PC-3 (cell line): Measurements from ENCODE around the gene PARP3. TPM values are rescaled to one million over a fixed set of nuclear protein-coding genes. Genes with fewer than 3 reads are reported as not detected.

ENCODE experiments used
- ATAC-seq: fragments of 200-7000 bp; cut with Tn5 transposase; 2 replicates; pipeline ENCODE4 v1.9.1; 2020; ENCODE audit warnings: mild to moderate bottlenecking, moderate library complexity
- BruUV-seq: library from RNA; stranded (reverse); fragments of 400-500 nt; replicated peaks from 2 replicates; lab custom pipeline; 2021; lab: Mats Ljungman, UMichigan
- CTCF ChIA-PET: fragments of 300-600 bp; sonication (Branson Sonifier 250); formaldehyde crosslinking; loops from one replicate; lab custom pipeline; 2022; ENCODE audit warnings: antibody characterized with exemption; lab: Charles Lee
- POLR2A ChIA-PET: fragments of 300-600 bp; sonication (Branson Sonifier 250); formaldehyde crosslinking; loops from one replicate; lab custom pipeline; 2022; ENCODE audit warnings: antibody characterized with exemption; ENCODE audit not compliant: unreplicated experiment; lab: Charles Lee
- DNase-seq: peaks from one replicate; pipeline ENCODE4 v3.0.0-alpha.2; 2015
- H2AFZ ChIP-seq: fragments of 300-600 bp; sonication (generic); 2 replicates; pipeline ENCODE4 v1.6.0; 2016; ENCODE audit warnings: antibody characterized with exemption, low read length
- H3F3A ChIP-seq: fragments of 300-600 bp; sonication (generic); one replicate; pipeline ENCODE4 v1.6.0; 2017; ENCODE audit warnings: antibody characterized with exemption, low read length, control low read depth, mild to moderate bottlenecking; ENCODE audit not compliant: unreplicated experiment
- H3K27ac ChIP-seq: fragments of 300-600 bp; sonication (generic); 2 replicates; pipeline ENCODE4 v1.5.1; 2016; ENCODE audit warnings: mild to moderate bottlenecking, low read length
- H3K27me3 ChIP-seq: fragments of 300-600 bp; sonication (generic); 2 replicates; pipeline ENCODE4 v1.6.1; 2016; ENCODE audit warnings: low read length, mixed read lengths
- H3K36me3 ChIP-seq: fragments of 300-600 bp; sonication (generic); 2 replicates; pipeline ENCODE4 v1.6.1; 2016; ENCODE audit warnings: low read depth, mixed run types, low read length, mixed read lengths
- H3K4me1 ChIP-seq: fragments of 300-600 bp; sonication (generic); 2 replicates; pipeline ENCODE4 v1.5.1; 2016; ENCODE audit warnings: low read length; ENCODE audit not compliant: insufficient read depth
- H3K4me2 ChIP-seq: fragments of 300-600 bp; sonication (generic); 2 replicates; pipeline ENCODE4 v1.6.0; 2016; ENCODE audit warnings: low read length
- H3K4me3 ChIP-seq: fragments of 300-600 bp; sonication (generic); 2 replicates; pipeline ENCODE4 v1.5.1; 2016; ENCODE audit warnings: mild to moderate bottlenecking, low read length, mixed read lengths
- H3K79me2 ChIP-seq: fragments of 300-600 bp; sonication (generic); 2 replicates; pipeline ENCODE4 v1.6.1; 2017; ENCODE audit warnings: low read length, mixed read lengths
- H3K9ac ChIP-seq: fragments of 300-600 bp; sonication (generic); 2 replicates; pipeline ENCODE4 v1.6.0; 2016; ENCODE audit warnings: mild to moderate bottlenecking, low read length
- H3K9me2 ChIP-seq: fragments of 300-600 bp; sonication (generic); replicated peaks from 2 replicates; pipeline ENCODE4 v1.6.1; 2016; ENCODE audit warnings: mixed run types, low read length, mixed read lengths
- H3K9me3 ChIP-seq: fragments of 300-600 bp; sonication (generic); 2 replicates; pipeline ENCODE4 v1.6.1; 2016; ENCODE audit warnings: low read length, mixed read lengths
- H4K20me1 ChIP-seq: fragments of 300-600 bp; sonication (generic); 2 replicates; pipeline ENCODE4 v1.6.1; 2016; ENCODE audit warnings: low read length, mixed read lengths
- EZH2 ChIP-seq: fragments of 300-600 bp; sonication (generic); IDR thresholded peaks from one replicate; pipeline ENCODE4 v1.6.1; 2017; ENCODE audit warnings: antibody characterized with exemption, mild to moderate bottlenecking, low read length; ENCODE audit not compliant: unreplicated experiment
- EZH2phosphoT487 ChIP-seq: fragments of 300-600 bp; sonication (generic); IDR thresholded peaks from 2 replicates; pipeline ENCODE4 v1.6.1; 2018; ENCODE audit warnings: mild to moderate bottlenecking, antibody characterized with exemption, low read length, borderline replicate concordance
- intact Hi-C: fragments of 100-400 bp; cut with micrococcal nuclease; formaldehyde crosslinking; loops from 2 replicates; pipeline ENCODE4 v1.9.0; 2023
- total RNA-seq: library from RNA; depleted of rRNA; stranded (reverse); fragments of >200 nt; gene quantifications from 2 replicates; pipeline ENCODE4 v1.2.3, GENCODE V29; 2014
- TF ChIP-seq, protein P1 (sequence below): fragments of 300-600 bp; sonication (generic); conservative IDR thresholded peaks from 2 replicates; pipeline ENCODE4 v1.5.1; 2017; ENCODE audit warnings: antibody characterized with exemption, low read depth, mild to moderate bottlenecking, low read length

PARP3 gene
- total RNA-seq, 1 experiment from 2014 or later: 19.3 TPM

DNA sequence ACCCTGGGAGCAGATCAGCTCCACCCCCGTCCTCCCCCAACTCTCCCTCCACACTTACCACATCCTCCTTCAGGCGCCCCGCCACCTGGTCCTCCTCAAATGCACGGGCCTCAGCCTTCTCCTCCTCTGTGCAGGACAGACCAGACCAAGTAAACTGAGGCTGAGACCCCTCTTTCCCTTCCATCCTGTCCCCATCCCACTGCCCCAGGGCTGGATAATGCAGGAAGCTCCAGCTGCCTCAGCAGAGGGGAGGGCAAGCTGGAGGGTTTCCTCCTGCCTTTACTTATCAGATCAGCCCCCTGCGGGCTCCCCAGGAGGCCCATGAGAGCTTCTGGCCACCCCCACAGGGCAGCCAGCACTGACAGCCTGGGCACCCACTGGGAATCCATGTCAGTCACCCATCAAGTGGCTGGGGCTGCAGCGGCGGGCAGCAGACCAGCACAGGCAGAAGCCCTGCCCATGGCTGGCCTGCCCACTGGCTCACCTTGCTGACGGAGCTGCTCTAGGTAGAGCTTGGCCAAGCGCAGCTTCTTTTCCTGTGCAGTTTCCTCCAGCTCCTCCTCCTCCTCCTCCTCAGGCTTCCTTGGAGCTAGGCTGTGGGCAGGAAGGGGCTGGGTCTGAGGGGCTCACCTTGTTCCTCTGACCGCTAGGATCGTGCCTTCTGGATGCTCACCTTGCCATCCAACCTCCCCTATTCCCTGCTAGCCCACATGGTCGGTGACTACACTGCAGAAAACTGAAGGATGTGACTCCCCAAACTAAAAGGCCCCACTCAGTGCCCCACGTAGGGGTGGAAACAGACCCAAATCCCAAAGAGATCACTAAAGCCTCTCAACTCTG lies 4.3 kb upstream of the PARP3 start:
- TF ChIP-seq, protein P1, sequence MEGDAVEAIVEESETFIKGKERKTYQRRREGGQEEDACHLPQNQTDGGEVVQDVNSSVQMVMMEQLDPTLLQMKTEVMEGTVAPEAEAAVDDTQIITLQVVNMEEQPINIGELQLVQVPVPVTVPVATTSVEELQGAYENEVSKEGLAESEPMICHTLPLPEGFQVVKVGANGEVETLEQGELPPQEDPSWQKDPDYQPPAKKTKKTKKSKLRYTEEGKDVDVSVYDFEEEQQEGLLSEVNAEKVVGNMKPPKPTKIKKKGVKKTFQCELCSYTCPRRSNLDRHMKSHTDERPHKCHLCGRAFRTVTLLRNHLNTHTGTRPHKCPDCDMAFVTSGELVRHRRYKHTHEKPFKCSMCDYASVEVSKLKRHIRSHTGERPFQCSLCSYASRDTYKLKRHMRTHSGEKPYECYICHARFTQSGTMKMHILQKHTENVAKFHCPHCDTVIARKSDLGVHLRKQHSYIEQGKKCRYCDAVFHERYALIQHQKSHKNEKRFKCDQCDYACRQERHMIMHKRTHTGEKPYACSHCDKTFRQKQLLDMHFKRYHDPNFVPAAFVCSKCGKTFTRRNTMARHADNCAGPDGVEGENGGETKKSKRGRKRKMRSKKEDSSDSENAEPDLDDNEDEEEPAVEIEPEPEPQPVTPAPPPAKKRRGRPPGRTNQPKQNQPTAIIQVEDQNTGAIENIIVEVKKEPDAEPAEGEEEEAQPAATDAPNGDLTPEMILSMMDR: no peak
- no peak for TF ChIP-seq EZH2
- TF ChIP-seq EZH2phosphoT487: no peak
- no TSS peak for BruUV-seq

GRCh38 chr3:51938780-51939425 lies 3.3 kb upstream of the PARP3 start:
- peaks cover 28% of the 10 kb centered on the region for H4K20me1 ChIP-seq
- H3K4me3 ChIP-seq: peak overlapping the region; percentile 92; the same call in 1 of the 2 replicates
- H3K9me2 ChIP-seq: no peaks in the 10 kb centered on the region
- intact Hi-C loops: no loop called here
- no peak overlapping the region for H2AFZ ChIP-seq
- no peak overlapping the region for H3K9ac ChIP-seq
- peak overlapping the region; percentile 85 for H3K4me2 ChIP-seq
- H3K36me3 ChIP-seq: peaks cover 49% of the 10 kb centered on the region
- no peak overlapping the region for H3K27ac ChIP-seq
- BruUV-seq: no TSS peak
- POLR2A ChIA-PET: no interaction called here
- DNase-seq: no peak
- no peak for ATAC-seq
- TF ChIP-seq EZH2phosphoT487: no peak
- no peak for TF ChIP-seq EZH2
- TF ChIP-seq, protein P1: no peak
- CTCF ChIA-PET: no interaction called here
- H3K9me3 ChIP-seq: no peaks in the 10 kb centered on the region
- H3K4me1 ChIP-seq: peaks cover 33% of the 10 kb centered on the region
- H3F3A ChIP-seq: no peaks in the 10 kb centered on the region
- H3K79me2 ChIP-seq: peaks cover 40% of the 10 kb centered on the region
- H3K27me3 ChIP-seq: no peaks in the 10 kb centered on the region

More for the DNA sequence above, 4.3 kb upstream of the PARP3 start:
- Histone ChIP-seq H3K9me2 (no peaks in the 10 kb centered on the region), H3K4me1 (peaks cover 26% of the 10 kb centered on the region), H4K20me1 (peaks cover 28% of the 10 kb centered on the region), H3K27ac (no peak overlapping the region), H3K36me3 (peaks cover 55% of the 10 kb centered on the region), H3F3A (no peaks in the 10 kb centered on the region), H3K79me2 (peaks cover 40% of the 10 kb centered on the region), H3K9ac (no peak overlapping the region), H3K9me3 (no peaks in the 10 kb centered on the region), H3K4me2 (no peak overlapping the region), H3K4me3 (no peak overlapping the region), H3K27me3 (no peaks in the 10 kb centered on the region), H2AFZ (no peak overlapping the region)
- ChIA-PET POLR2A (no interaction called here), CTCF (no interaction called here)
- DNase-seq (no peak), ATAC-seq (no peak)
- intact Hi-C loops: no loop called here
